Gastrocnemius medialis (tissue), 4 donors: ENCODE results near the gene TLCD4.

ENCODE experiments used
- POLR2A ChIP-seq, 2 donors: fragments of 450-650 bp; IDR thresholded peaks; one replicate each; pipeline ENCODE4 v1.6.1; 2017; ENCODE audit warnings: antibody characterized with exemption in 2 of 2, mild to moderate bottlenecking in 2 of 2, moderate library complexity in 2 of 2
- TF ChIP-seq, protein P1 (sequence below), 5 experiments: fragments of 450-650 bp in 3 of 5; fragments of 200-600 bp in 2 of 5; sonication (generic) in 2 of 5; IDR thresholded peaks in 4 of 5; conservative IDR thresholded peaks in 1 of 5; 1 replicate in 4 of 5; 2 replicates in 1 of 5; pipeline ENCODE4 v1.5.1; 2016 to 2019; ENCODE audit warnings: antibody characterized with exemption in 5 of 5, mild to moderate bottlenecking in 3 of 5, moderate library complexity in 3 of 5

DNA sequence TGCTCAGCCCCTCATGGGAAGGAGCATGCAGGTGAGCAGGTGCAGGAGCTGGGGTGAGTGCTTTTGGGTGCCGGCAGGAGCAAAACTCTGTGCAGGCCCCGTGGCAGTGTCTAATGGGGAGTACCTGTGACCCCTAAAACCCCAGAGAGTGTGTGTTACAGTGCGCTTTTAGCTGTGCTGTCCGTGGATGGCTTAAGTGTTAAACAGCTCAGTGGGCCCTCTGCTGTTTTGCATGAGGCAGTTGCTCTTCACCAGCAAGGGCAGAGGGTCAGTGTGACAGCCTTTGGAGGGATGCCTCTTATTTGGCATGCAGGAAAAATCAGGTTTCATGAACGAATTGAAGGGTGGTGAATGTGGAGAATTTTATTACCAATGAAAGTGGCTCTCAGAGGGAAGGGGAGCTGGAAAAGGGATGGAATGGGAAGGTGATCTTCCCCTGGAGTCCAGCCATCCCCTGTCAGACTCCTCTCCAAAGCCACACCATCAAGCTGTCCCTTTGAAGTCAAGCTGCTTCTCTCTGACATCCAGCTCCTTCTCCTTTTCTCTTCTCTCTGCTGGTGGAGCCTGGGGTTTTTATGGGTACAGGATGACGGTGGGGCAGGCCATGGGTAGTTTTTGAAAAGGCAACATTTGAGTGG lies 27.4 kb upstream of the TLCD4 start:
- TF ChIP-seq, protein P1, sequence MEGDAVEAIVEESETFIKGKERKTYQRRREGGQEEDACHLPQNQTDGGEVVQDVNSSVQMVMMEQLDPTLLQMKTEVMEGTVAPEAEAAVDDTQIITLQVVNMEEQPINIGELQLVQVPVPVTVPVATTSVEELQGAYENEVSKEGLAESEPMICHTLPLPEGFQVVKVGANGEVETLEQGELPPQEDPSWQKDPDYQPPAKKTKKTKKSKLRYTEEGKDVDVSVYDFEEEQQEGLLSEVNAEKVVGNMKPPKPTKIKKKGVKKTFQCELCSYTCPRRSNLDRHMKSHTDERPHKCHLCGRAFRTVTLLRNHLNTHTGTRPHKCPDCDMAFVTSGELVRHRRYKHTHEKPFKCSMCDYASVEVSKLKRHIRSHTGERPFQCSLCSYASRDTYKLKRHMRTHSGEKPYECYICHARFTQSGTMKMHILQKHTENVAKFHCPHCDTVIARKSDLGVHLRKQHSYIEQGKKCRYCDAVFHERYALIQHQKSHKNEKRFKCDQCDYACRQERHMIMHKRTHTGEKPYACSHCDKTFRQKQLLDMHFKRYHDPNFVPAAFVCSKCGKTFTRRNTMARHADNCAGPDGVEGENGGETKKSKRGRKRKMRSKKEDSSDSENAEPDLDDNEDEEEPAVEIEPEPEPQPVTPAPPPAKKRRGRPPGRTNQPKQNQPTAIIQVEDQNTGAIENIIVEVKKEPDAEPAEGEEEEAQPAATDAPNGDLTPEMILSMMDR (IDR thresholded peaks at IDR 0.05 in 4 of 5, conservative IDR thresholded peaks at IDR 0.05 in 1 of 5): no peak
- no peak for TF ChIP-seq POLR2A (IDR thresholded peaks at IDR 0.05)
